Right lobe of liver (tissue), 4 donors: ENCODE results near the gene KCNH5.

ENCODE experiments used
- POLR2A ChIP-seq: fragments of 450-650 bp; IDR thresholded peaks from one replicate; pipeline ENCODE4 v1.6.1; 2017; ENCODE audit warnings: antibody characterized with exemption, mild to moderate bottlenecking
- TF ChIP-seq, protein P1 (sequence below), 4 donors: fragments of 200-600 bp in 3 of 4; fragments of 450-650 bp in 1 of 4; IDR thresholded peaks; one replicate each; pipeline versions ENCODE4 v1.5.1 to v1.8.0; 2016 to 2022; ENCODE audit warnings: antibody characterized with exemption in 4 of 4, mild to moderate bottlenecking in 2 of 4
- donor health status: DM: no; HTN: no; CAD: no.
- donor health status: DM: no; HTN: no; CAD: no.
- donor health status: DM: no; HTN: yes; CAD: no.

DNA sequence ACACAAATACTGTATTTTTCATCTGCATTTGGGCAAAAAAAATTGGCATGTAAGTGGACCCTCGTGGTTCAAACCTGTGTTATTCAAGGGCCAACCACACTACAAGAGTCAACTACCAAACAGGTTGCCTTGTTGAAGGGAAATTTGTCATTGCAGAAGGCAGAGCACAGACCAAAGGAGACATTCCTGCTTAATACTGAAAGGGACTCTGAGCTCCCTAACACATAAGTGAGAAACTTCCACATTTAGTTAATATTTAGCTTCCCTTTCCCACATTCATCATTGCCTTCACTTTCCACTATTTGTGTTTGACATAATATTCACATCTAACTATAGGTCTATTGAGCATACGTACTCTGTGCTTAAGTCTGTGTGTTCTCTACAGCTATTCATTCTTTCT, 266.9 kb downstream of the KCNH5 start:
- TF ChIP-seq, protein P1, sequence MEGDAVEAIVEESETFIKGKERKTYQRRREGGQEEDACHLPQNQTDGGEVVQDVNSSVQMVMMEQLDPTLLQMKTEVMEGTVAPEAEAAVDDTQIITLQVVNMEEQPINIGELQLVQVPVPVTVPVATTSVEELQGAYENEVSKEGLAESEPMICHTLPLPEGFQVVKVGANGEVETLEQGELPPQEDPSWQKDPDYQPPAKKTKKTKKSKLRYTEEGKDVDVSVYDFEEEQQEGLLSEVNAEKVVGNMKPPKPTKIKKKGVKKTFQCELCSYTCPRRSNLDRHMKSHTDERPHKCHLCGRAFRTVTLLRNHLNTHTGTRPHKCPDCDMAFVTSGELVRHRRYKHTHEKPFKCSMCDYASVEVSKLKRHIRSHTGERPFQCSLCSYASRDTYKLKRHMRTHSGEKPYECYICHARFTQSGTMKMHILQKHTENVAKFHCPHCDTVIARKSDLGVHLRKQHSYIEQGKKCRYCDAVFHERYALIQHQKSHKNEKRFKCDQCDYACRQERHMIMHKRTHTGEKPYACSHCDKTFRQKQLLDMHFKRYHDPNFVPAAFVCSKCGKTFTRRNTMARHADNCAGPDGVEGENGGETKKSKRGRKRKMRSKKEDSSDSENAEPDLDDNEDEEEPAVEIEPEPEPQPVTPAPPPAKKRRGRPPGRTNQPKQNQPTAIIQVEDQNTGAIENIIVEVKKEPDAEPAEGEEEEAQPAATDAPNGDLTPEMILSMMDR (IDR thresholded peaks at IDR 0.05), result no peak
- no peak for TF ChIP-seq POLR2A
